Karpas-422 (cell line): ENCODE measurements around the gene WASL. TPM values are rescaled to one million over a fixed set of nuclear protein-coding genes. Genes with fewer than 3 reads are reported as not detected.
A peak's percentile ranks its signal among the peaks of the same experiment; 100 is the strongest.

Experiments
- DNase-seq: peaks from one replicate; pipeline ENCODE4 v3.0.0-alpha.2; 2015
- H2AFZ ChIP-seq: fragments of 200-600 bp; sonication (generic); 2 replicates; pipeline ENCODE4 v1.6.1; 2014; ENCODE audit warnings: antibody characterized with exemption, low read length, mixed read lengths
- H3K27ac ChIP-seq: fragments of 200-600 bp; sonication (generic); 2 replicates; pipeline ENCODE4 v1.5.1; 2014; ENCODE audit warnings: mild to moderate bottlenecking, low read length, moderate library complexity
- H3K27me3 ChIP-seq: fragments of 200-600 bp; sonication (generic); 2 replicates; pipeline ENCODE4 v1.6.1; 2014; ENCODE audit warnings: low read length, mixed read lengths
- H3K36me3 ChIP-seq: fragments of 200-600 bp; sonication (generic); 2 replicates; pipeline ENCODE4 v1.6.1; 2014; ENCODE audit warnings: low read length, mixed read lengths; ENCODE audit not compliant: insufficient read depth
- H3K4me1 ChIP-seq: fragments of 200-600 bp; sonication (generic); 2 replicates; pipeline ENCODE4 v1.6.1; 2014; ENCODE audit warnings: mild to moderate bottlenecking, low read length, mixed read lengths
- H3K4me2 ChIP-seq: fragments of 200-600 bp; sonication (generic); 2 replicates; pipeline ENCODE4 v1.6.1; 2014; ENCODE audit warnings: low read length, low read depth, mild to moderate bottlenecking; ENCODE audit not compliant: poor library complexity, severe bottlenecking
- H3K4me3 ChIP-seq: fragments of 200-600 bp; sonication (generic); 2 replicates; pipeline ENCODE4 v1.5.1; 2014; ENCODE audit warnings: mild to moderate bottlenecking, antibody characterized with exemption, low read length, mixed read lengths
- H3K79me2 ChIP-seq: fragments of 200-600 bp; sonication (generic); 2 replicates; pipeline ENCODE4 v1.6.1; 2014; ENCODE audit warnings: mild to moderate bottlenecking, low read length, mixed read lengths
- H3K9ac ChIP-seq: fragments of 200-600 bp; sonication (generic); 2 replicates; pipeline ENCODE4 v1.6.0; 2014; ENCODE audit warnings: low read length
- H3K9me2 ChIP-seq: fragments of 200-600 bp; sonication (generic), shearing (Covaris generic); replicated peaks from 2 replicates; pipeline ENCODE4 v1.6.0; 2014; ENCODE audit warnings: mild to moderate bottlenecking, low read length, moderate library complexity; ENCODE audit not compliant: insufficient read depth
- H3K9me3 ChIP-seq: fragments of 300-700, 200-600 bp; sonication (generic); 2 replicates; pipeline ENCODE4 v1.6.1; 2014; ENCODE audit warnings: low read length, mixed read lengths
- H4K20me1 ChIP-seq: fragments of 200-600 bp; sonication (generic); 2 replicates; pipeline ENCODE4 v1.6.1; 2014; ENCODE audit warnings: mild to moderate bottlenecking, antibody characterized with exemption, low read length, low read depth; ENCODE audit not compliant: insufficient read depth
- total RNA-seq: library from RNA; depleted of rRNA; stranded (reverse); fragments of >200 nt; shearing (Covaris generic); gene quantifications from 2 replicates; pipeline ENCODE4 v1.2.3, GENCODE V29; 2014; ENCODE audit warnings: low replicate concordance

The WASL gene
- total RNA-seq, 1 experiment from 2014 or later, result 12.1 TPM

- peaks cover 37% of the 10 kb centered on the region for H3K4me1 ChIP-seq
- H3K36me3 ChIP-seq, result peaks cover 10% of the 10 kb centered on the region
- peak overlapping the region; percentile 97 for H3K9ac ChIP-seq
- H3K4me3 ChIP-seq, result peak overlapping the region; percentile 82
- peaks cover 50% of the 10 kb centered on the region for H3K79me2 ChIP-seq
- no peaks in the 10 kb centered on the region for H3K9me2 ChIP-seq
- H2AFZ ChIP-seq, result peak overlapping the region; percentile 70
- DNase-seq, result peak; percentile 73
- peak overlapping the region; percentile 66 for H3K27ac ChIP-seq
- H3K9me3 ChIP-seq, result no peaks in the 10 kb centered on the region
- H3K4me2 ChIP-seq, result peak overlapping the region; percentile 89
- no peaks in the 10 kb centered on the region for H3K27me3 ChIP-seq
- peaks cover 17% of the 10 kb centered on the region; the same call in 1 of the 2 replicates for H4K20me1 ChIP-seq
Observed at GRCh38 chr7:123748171-123748733, 551 bp downstream of the WASL start.

- Histone ChIP-seq H3K27ac (peak overlapping the region; percentile 66; the same call in 1 of the 2 replicates), H3K4me2 (peak overlapping the region; percentile 89), H3K9ac (peak overlapping the region; percentile 97), H3K27me3 (no peaks in the 10 kb centered on the region), H3K4me3 (peak overlapping the region; percentile 82), H4K20me1 (peaks cover 17% of the 10 kb centered on the region; the same call in 1 of the 2 replicates), H3K9me2 (no peaks in the 10 kb centered on the region), H3K9me3 (no peaks in the 10 kb centered on the region), H3K36me3 (peaks cover 10% of the 10 kb centered on the region), H3K4me1 (peaks cover 37% of the 10 kb centered on the region), H2AFZ (no peak overlapping the region), H3K79me2 (peaks cover 56% of the 10 kb centered on the region)
- DNase-seq, result peak; percentile 50
Observed at GRCh38 chr7:123747620-123748141, 1.1 kb downstream of the WASL start.

- Histone ChIP-seq H3K79me2 (peaks cover 62% of the 10 kb centered on the region), H3K9me2 (no peaks in the 10 kb centered on the region), H4K20me1 (peaks cover 17% of the 10 kb centered on the region; the same call in 1 of the 2 replicates), H3K27me3 (no peaks in the 10 kb centered on the region), H3K36me3 (peaks cover 13% of the 10 kb centered on the region), H3K27ac (peak overlapping the region; percentile 7; the same call in 1 of the 2 replicates), H2AFZ (no peak overlapping the region), H3K4me2 (peak overlapping the region; percentile 89), H3K4me3 (peak overlapping the region; percentile 82), H3K9ac (peak overlapping the region; percentile 97), H3K4me1 (peaks cover 37% of the 10 kb centered on the region), H3K9me3 (no peaks in the 10 kb centered on the region)
- DNase-seq, result peak; percentile 56
Observed at GRCh38 chr7:123746931-123747488, 1.8 kb downstream of the WASL start.

GRCh38 chr7:123746055-123746454, 2.7 kb downstream of the WASL start:
- Histone ChIP-seq H2AFZ (no peak overlapping the region), H3K4me1 (peaks cover 37% of the 10 kb centered on the region), H3K79me2 (peaks cover 72% of the 10 kb centered on the region), H3K4me3 (peak overlapping the region; percentile 82), H3K9ac (0 out of 2 replicates have a peak overlapping the region, but pooled peaks have one; percentile 97), H3K27ac (no peak overlapping the region), H3K36me3 (peaks cover 14% of the 10 kb centered on the region), H3K27me3 (no peaks in the 10 kb centered on the region), H3K9me3 (no peaks in the 10 kb centered on the region), H4K20me1 (peaks cover 17% of the 10 kb centered on the region; the same call in 1 of the 2 replicates), H3K4me2 (peak overlapping the region; percentile 89), H3K9me2 (no peaks in the 10 kb centered on the region)
- DNase-seq, result no peak

GRCh38 chr7:123745437-123745836, 3.4 kb downstream of the WASL start:
- Histone ChIP-seq H3K9me2 (no peaks in the 10 kb centered on the region), H3K27ac (no peak overlapping the region), H3K4me1 (peaks cover 36% of the 10 kb centered on the region), H3K79me2 (peaks cover 78% of the 10 kb centered on the region), H3K36me3 (peaks cover 14% of the 10 kb centered on the region), H3K27me3 (no peaks in the 10 kb centered on the region), H2AFZ (no peak overlapping the region), H3K4me2 (peak overlapping the region; percentile 89), H3K4me3 (no peak overlapping the region), H3K9me3 (no peaks in the 10 kb centered on the region), H4K20me1 (peaks cover 20% of the 10 kb centered on the region; the same call in 1 of the 2 replicates), H3K9ac (no peak overlapping the region)
- no peak for DNase-seq

- Histone ChIP-seq H3K9me3 (no peaks in the 10 kb centered on the region), H3K4me2 (no peak overlapping the region), H3K9ac (no peak overlapping the region), H3K4me3 (no peak overlapping the region), H3K4me1 (peaks cover 26% of the 10 kb centered on the region), H3K9me2 (no peaks in the 10 kb centered on the region), H4K20me1 (peaks cover 20% of the 10 kb centered on the region; the same call in 1 of the 2 replicates), H3K27ac (no peak overlapping the region), H3K27me3 (no peaks in the 10 kb centered on the region), H2AFZ (no peak overlapping the region), H3K79me2 (peaks cover 88% of the 10 kb centered on the region), H3K36me3 (peaks cover 14% of the 10 kb centered on the region)
- DNase-seq, result no peak
Observed at GRCh38 chr7:123744416-123744815, 4.4 kb downstream of the WASL start.

GRCh38 chr7:123741940-123742339, 6.9 kb downstream of the WASL start:
- H3K36me3 ChIP-seq, result peaks cover 14% of the 10 kb centered on the region
- H3K9ac ChIP-seq, result no peak overlapping the region
- H4K20me1 ChIP-seq, result peaks cover 15% of the 10 kb centered on the region; the same call in 1 of the 2 replicates
- no peak for DNase-seq
- H3K9me2 ChIP-seq, result no peaks in the 10 kb centered on the region
- H3K27me3 ChIP-seq, result no peaks in the 10 kb centered on the region
- no peak overlapping the region for H3K27ac ChIP-seq
- H3K4me2 ChIP-seq, result no peak overlapping the region
- peaks cover 19% of the 10 kb centered on the region for H3K4me1 ChIP-seq
- no peak overlapping the region for H2AFZ ChIP-seq
- peaks cover 3% of the 10 kb centered on the region; the same call in 1 of the 2 replicates for H3K9me3 ChIP-seq
- peaks cover 99% of the 10 kb centered on the region for H3K79me2 ChIP-seq
- no peak overlapping the region for H3K4me3 ChIP-seq

GRCh38 chr7:123738808-123739207, 10.0 kb downstream of the WASL start:
- no peak for DNase-seq
- Histone ChIP-seq H3K4me3 (no peak overlapping the region), H3K27ac (no peak overlapping the region), H3K27me3 (no peaks in the 10 kb centered on the region), H2AFZ (no peak overlapping the region), H3K4me1 (no peaks in the 10 kb centered on the region), H3K79me2 (peaks cover 99% of the 10 kb centered on the region), H3K9ac (no peak overlapping the region), H3K9me3 (peaks cover 18% of the 10 kb centered on the region), H3K9me2 (no peaks in the 10 kb centered on the region), H3K36me3 (peaks cover 16% of the 10 kb centered on the region), H4K20me1 (peaks cover 5% of the 10 kb centered on the region; the same call in 1 of the 2 replicates), H3K4me2 (no peak overlapping the region)
